Astrocyte (in vitro differentiated cells and primary cell): Measurements from ENCODE around the gene PRIM2. TPM values are rescaled to one million over a fixed set of nuclear protein-coding genes. Genes with fewer than 3 reads are reported as not detected.
"Not testable (repeated sequence)": the region's sequence is repeated elsewhere in the genome, so short reads cannot be mapped to it uniquely, and the experiment has no call there.

Experiments used
- DNase-seq: peaks from one replicate; pipeline ENCODE4 v3.0.0-alpha.2; 2010; ENCODE audit warnings: low read depth
- FAIRE-seq: peaks from 2 replicates; lab custom pipeline; 2011; peaks lifted over from hg19 to GRCh38; lab: Jason Lieb, UNC
- H2AFZ ChIP-seq: 2 replicates; pipeline ENCODE4 v1.6.0; 2012; ENCODE audit warnings: low read depth, low read length, inconsistent platforms
- H3K27ac ChIP-seq: 2 replicates; pipeline ENCODE4 v1.5.1; 2011; ENCODE audit warnings: low read depth, low read length, inconsistent platforms
- H3K27me3 ChIP-seq: 2 replicates; pipeline ENCODE4 v1.6.0; 2011; ENCODE audit warnings: low read length, inconsistent platforms; ENCODE audit not compliant: insufficient read depth
- H3K36me3 ChIP-seq: 2 replicates; pipeline ENCODE4 v1.5.1; 2011; ENCODE audit warnings: low read length, inconsistent platforms; ENCODE audit not compliant: insufficient read depth
- H3K4me1 ChIP-seq: 2 replicates; pipeline ENCODE4 v1.5.1; 2011; ENCODE audit warnings: low read length, inconsistent platforms; ENCODE audit not compliant: insufficient read depth
- H3K4me2 ChIP-seq: 2 replicates; pipeline ENCODE4 v1.6.0; 2012; ENCODE audit warnings: low read length, inconsistent platforms
- H3K4me3 ChIP-seq: 2 replicates; pipeline ENCODE4 v1.5.1; 2011; ENCODE audit warnings: low read depth, mild to moderate bottlenecking, low read length, inconsistent platforms; ENCODE audit not compliant: insufficient read depth
- H3K79me2 ChIP-seq: 2 replicates; pipeline ENCODE4 v1.6.0; 2012; ENCODE audit warnings: mild to moderate bottlenecking, low read length, inconsistent platforms; ENCODE audit not compliant: insufficient read depth
- H3K9ac ChIP-seq: 2 replicates; pipeline ENCODE4 v1.6.0; 2012; ENCODE audit warnings: mild to moderate bottlenecking, low read length, inconsistent platforms
- H3K9me3 ChIP-seq: 2 replicates; pipeline ENCODE4 v1.5.1; 2012; ENCODE audit warnings: low read depth, mild to moderate bottlenecking, low read length, inconsistent platforms; ENCODE audit not compliant: insufficient read depth
- H4K20me1 ChIP-seq: 2 replicates; pipeline ENCODE4 v1.6.0; 2012; ENCODE audit warnings: low read length, inconsistent platforms; ENCODE audit not compliant: insufficient read depth
- H3K27ac Mint-ChIP-seq: one replicate; pipeline ENCODE4 v1.8.0; 2021; ENCODE audit warnings: mild to moderate bottlenecking, mixed read lengths; ENCODE audit not compliant: unreplicated experiment
- H3K27me3 Mint-ChIP-seq: one replicate; pipeline ENCODE4 v1.8.0; 2021; ENCODE audit warnings: low read depth, mixed read lengths; ENCODE audit not compliant: unreplicated experiment
- H3K36me3 Mint-ChIP-seq: one replicate; pipeline ENCODE4 v1.8.0; 2021; ENCODE audit warnings: low read depth, mixed read lengths; ENCODE audit not compliant: unreplicated experiment
- H3K4me1 Mint-ChIP-seq: one replicate; pipeline ENCODE4 v1.8.0; 2021; ENCODE audit warnings: low read depth, mixed read lengths; ENCODE audit not compliant: unreplicated experiment
- H3K4me3 Mint-ChIP-seq: one replicate; pipeline ENCODE4 v1.8.0; 2021; ENCODE audit warnings: mild to moderate bottlenecking, moderate library complexity, mixed read lengths; ENCODE audit not compliant: unreplicated experiment
- H3K9me3 Mint-ChIP-seq: one replicate; pipeline ENCODE4 v1.8.0; 2021; ENCODE audit warnings: mild to moderate bottlenecking, mixed read lengths; ENCODE audit not compliant: unreplicated experiment
- CTCF ChIP-seq: IDR thresholded peaks from 2 replicates; pipeline ENCODE4 v1.5.1; 2011; ENCODE audit warnings: low read depth, mild to moderate bottlenecking, inconsistent platforms, low read length, moderate library complexity; ENCODE audit not compliant: insufficient read depth
- EZH2 ChIP-seq: IDR thresholded peaks from 2 replicates; pipeline ENCODE4 v1.6.1; 2012; ENCODE audit warnings: mild to moderate bottlenecking, low read length, inconsistent platforms; ENCODE audit not compliant: insufficient read depth
- total RNA-seq: library from RNA; stranded (reverse); gene quantifications from 2 replicates; pipeline ENCODE4 v1.2.1, GENCODE V29; 2021

The PRIM2 gene
- total RNA-seq, 1 donor from 2014 or later, result 11.9 TPM

GRCh38 chr6:57279013-57279412 is 38.4 kb upstream of the PRIM2 start:
- H3K9ac ChIP-seq, result no peak overlapping the region
- H3K27me3 Mint-ChIP-seq, result no peaks in the 10 kb centered on the region
- no peak overlapping the region for H3K4me3 Mint-ChIP-seq
- H3K4me2 ChIP-seq, result no peak overlapping the region
- FAIRE-seq (no peak), DNase-seq (no peak)
- H4K20me1 ChIP-seq, result no peaks in the 10 kb centered on the region
- peaks cover 7% of the 10 kb centered on the region for H3K4me1 Mint-ChIP-seq
- H3K9me3 ChIP-seq, result no peaks in the 10 kb centered on the region
- H3K9me3 Mint-ChIP-seq, result peaks cover 8% of the 10 kb centered on the region
- no peak overlapping the region for H3K27ac ChIP-seq
- H3K4me1 ChIP-seq, result no peaks in the 10 kb centered on the region
- no peaks in the 10 kb centered on the region for H3K79me2 ChIP-seq
- H2AFZ ChIP-seq, result no peak overlapping the region
- H3K27ac Mint-ChIP-seq, result no peak overlapping the region
- H3K36me3 Mint-ChIP-seq, result no peaks in the 10 kb centered on the region
- no peak overlapping the region for H3K4me3 ChIP-seq
- no peaks in the 10 kb centered on the region for H3K36me3 ChIP-seq
- TF ChIP-seq EZH2 (no peak), CTCF (no peak)
- H3K27me3 ChIP-seq, result no peaks in the 10 kb centered on the region

- Histone ChIP-seq H3K9me3 (no peaks in the 10 kb centered on the region), H3K27me3 (no peaks in the 10 kb centered on the region), H3K9ac (no peak overlapping the region), H3K4me2 (no peak overlapping the region), H3K27ac (no peak overlapping the region), H3K4me3 (no peak overlapping the region), H2AFZ (no peak overlapping the region), H3K36me3 (no peaks in the 10 kb centered on the region), H3K79me2 (no peaks in the 10 kb centered on the region), H4K20me1 (no peaks in the 10 kb centered on the region), H3K4me1 (no peaks in the 10 kb centered on the region)
- no peak for FAIRE-seq
- H3K27me3 Mint-ChIP-seq, result no peaks in the 10 kb centered on the region
- no peak for DNase-seq
- H3K4me3 Mint-ChIP-seq, result no peak overlapping the region
- TF ChIP-seq CTCF (no peak), EZH2 (no peak)
- H3K27ac Mint-ChIP-seq, result no peak overlapping the region
- no peaks in the 10 kb centered on the region for H3K4me1 Mint-ChIP-seq
- peaks cover 6% of the 10 kb centered on the region for H3K9me3 Mint-ChIP-seq
- no peaks in the 10 kb centered on the region for H3K36me3 Mint-ChIP-seq
Measured at GRCh38 chr6:57283106-57283505, 34.3 kb upstream of the PRIM2 start.

GRCh38 chr6:57283911-57284455 is 33.4 kb upstream of the PRIM2 start:
- no peak overlapping the region for H3K9ac ChIP-seq
- Mint-ChIP-seq H3K4me1 (no peaks in the 10 kb centered on the region), H3K36me3 (no peaks in the 10 kb centered on the region), H3K27me3 (no peaks in the 10 kb centered on the region), H3K9me3 (peaks cover 6% of the 10 kb centered on the region), H3K4me3 (no peak overlapping the region), H3K27ac (no peak overlapping the region)
- H3K4me3 ChIP-seq, result no peak overlapping the region
- no peak for TF ChIP-seq EZH2
- TF ChIP-seq CTCF, result no peak
- DNase-seq (peak; percentile 65), FAIRE-seq (no peak)
- H4K20me1 ChIP-seq, result no peaks in the 10 kb centered on the region
- H3K4me2 ChIP-seq, result no peak overlapping the region
- no peaks in the 10 kb centered on the region for H3K79me2 ChIP-seq
- no peak overlapping the region for H2AFZ ChIP-seq
- H3K4me1 ChIP-seq, result no peaks in the 10 kb centered on the region
- no peaks in the 10 kb centered on the region for H3K9me3 ChIP-seq
- no peaks in the 10 kb centered on the region for H3K36me3 ChIP-seq
- H3K27me3 ChIP-seq, result no peaks in the 10 kb centered on the region
- H3K27ac ChIP-seq, result no peak overlapping the region

GRCh38 chr6:57288136-57288535 is 29.3 kb upstream of the PRIM2 start:
- FAIRE-seq, H2AFZ ChIP-seq, H3K4me3 ChIP-seq, H3K4me1 ChIP-seq, H3K9me3 ChIP-seq, H3K9ac ChIP-seq, H3K27ac Mint-ChIP-seq, H3K4me2 ChIP-seq, H3K4me3 Mint-ChIP-seq, H3K27ac ChIP-seq, H3K79me2 ChIP-seq, H3K27me3 Mint-ChIP-seq, H3K36me3 Mint-ChIP-seq, H4K20me1 ChIP-seq, H3K36me3 ChIP-seq, H3K4me1 Mint-ChIP-seq, DNase-seq, H3K27me3 ChIP-seq: not testable (repeated sequence)
- H3K9me3 Mint-ChIP-seq, result peaks cover 10% of the 10 kb centered on the region
